HG02870 (cell line): Measurements from ENCODE around the gene ANKRD29.

Experiments
- ATAC-seq: cut with Tn5 transposase; IDR thresholded peaks from one replicate; pipeline ENCODE4 v1.9.1; 2021; ENCODE audit warnings: mild to moderate bottlenecking, moderate library complexity; ENCODE audit not compliant: unreplicated experiment

The ANKRD29 gene

DNA sequence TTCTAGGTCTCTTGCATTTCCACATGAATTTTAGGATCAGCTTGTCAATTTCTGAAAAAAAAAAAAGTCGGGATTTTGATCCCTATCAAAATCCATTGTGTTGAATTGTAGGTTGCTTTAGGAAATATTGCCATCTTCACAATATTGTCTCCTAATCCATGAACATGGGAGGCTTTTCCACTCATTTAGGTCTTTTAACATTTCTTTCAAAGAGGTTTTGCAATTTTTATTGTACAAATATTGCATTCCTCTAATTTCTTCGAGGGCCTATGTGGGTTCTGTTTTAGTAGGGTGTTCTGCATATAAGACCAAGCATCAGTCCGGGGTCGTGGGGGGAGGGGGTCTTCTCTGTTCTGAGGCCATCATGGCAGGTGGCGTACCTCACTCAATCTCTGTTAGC is 25.8 kb upstream of the ANKRD29 start:
- ATAC-seq: no peak

DNA sequence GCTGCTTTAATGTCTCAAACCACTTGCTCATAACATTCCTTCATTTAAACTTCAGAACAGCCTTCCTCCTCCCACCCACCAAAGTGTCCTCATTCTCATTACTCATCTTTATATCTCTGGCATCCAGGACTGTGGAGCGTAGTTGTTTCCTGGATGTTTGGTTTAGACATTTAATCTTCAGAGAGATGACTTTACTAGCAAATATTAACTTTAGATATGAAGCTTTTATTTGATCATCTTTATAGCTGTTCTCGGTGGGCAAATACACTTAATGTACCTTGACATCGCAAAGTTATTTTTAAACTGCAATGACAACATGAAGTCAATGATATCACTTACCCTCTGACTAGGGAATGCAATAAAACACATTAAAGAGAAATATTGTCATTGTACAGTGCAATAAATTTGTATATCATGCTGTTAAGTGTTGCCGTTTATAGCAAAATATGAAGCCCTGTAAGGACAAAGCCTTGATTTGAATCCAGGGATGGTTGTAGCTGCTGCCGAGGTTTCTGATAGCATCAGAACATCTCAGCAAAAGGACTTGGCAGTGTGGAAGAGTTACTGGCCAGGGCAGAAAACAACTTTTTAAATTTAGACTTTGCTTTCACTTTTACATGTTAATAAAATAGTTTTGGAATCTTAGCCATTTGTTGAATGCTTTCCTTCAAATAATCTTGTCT is 21.9 kb upstream of the ANKRD29 start:
- ATAC-seq: no peak

DNA sequence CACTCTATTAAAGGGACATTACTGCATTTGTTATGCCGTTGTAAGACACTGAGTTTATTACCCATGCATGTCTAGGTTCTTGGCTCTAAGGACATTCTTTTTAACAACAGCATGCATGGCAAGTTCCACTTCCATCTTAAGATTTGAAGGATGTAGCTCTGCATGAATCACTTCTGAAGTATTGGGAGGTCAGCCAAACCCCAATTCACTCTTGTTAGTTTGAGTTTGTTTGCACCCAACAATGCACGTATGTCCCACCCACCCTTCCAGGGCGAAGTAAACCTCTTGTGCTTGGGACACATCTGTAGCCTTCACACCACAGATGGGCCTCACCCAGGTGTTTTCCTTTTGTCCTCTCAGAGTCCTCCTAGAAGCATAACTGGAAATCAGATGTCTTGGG is 21.0 kb upstream of the ANKRD29 start:
- no peak for ATAC-seq

DNA sequence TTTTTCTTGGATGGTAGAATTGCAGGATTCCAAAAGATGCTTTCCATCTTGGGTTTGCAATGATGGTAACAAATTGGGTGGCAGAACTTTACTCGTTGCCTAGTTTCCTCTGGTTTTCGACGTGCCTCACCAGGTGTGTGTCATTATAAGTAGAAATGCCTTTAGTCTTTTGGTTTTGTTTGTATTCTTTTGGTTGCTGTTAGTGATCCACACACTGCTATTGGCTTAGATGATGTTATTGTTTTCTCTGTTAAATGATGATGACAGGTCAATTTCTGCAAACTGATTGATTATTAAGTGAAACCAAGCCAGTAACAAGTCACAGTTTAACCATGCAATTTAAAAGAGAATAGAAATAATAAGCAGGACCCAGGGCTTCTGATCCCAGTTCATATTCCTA is 20.4 kb upstream of the ANKRD29 start:
- no peak for ATAC-seq

DNA sequence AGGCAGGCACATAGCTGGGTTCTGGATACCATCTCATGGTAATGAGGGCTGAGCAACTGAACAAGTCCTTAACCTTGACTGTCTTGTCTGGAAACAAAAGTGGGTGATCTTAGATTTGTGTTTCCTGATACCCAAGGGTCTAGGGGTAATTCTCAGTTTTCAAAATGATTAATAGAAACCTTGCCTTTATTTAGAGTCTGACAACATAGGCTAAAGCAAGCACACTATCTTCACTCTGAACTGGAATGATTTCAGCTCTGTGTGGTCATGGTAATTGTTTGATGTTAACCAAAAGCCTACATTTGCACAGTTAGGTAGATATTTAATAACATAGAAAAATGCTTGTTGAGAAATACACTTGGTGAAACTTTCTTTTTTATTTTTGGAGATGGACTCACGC is 19.8 kb upstream of the ANKRD29 start:
- no peak for ATAC-seq

DNA sequence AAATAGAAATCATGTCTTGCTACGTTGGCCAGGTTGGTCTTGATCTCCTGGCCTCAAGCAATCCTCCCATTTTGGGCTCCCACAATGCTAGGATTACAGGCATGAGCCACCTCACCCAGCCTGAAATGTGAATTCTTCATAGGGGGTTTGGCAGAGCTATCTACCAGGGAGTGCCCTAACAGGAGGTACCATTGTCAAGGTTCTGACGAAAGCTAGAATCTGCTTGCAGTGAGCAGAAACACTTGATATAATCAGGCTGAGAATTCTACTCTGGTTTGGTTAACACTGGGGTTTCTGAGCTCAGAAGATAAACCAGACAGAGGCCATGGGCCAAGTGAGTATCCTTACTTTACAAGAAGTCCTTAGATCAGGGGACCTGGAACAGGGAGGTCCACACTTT is 19.3 kb upstream of the ANKRD29 start:
- no peak for ATAC-seq

DNA sequence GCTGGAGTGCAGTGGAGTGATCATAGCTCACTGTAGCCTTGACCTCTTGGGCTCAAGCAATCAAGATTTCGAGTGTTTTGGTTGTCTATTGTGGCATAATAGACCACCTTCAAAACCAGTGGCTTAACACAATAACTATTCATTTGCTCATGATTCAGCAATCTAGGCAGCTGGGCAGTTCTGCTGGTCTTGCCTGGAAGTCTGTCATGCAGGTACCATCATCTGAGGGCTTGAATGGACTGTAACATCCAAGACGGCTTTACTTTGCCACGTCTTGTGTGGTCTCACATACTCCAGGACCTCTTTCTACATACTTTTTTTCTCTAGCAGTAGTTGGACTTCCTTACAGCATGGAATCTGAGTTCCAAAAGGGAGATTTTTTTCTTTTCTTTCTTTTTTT is 13.2 kb upstream of the ANKRD29 start:
- no peak for ATAC-seq

DNA sequence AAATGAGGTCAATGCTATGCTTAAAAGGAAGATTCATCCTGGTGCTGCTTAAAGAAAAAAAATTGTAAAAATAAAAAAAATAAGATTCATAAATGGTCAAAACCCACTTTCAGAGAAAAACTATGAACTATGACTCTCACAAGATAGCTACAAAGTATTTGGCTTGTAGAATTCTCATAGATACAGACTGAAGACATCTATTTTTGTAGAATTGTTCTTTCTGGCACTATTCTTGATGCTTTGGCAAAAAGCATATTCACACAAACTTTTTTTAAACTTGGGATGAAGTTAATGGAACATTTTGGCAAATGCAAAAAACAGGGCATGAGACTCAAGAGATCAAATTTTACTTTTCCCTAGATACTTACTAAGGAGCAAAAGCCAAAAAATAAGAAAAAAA is 12.5 kb upstream of the ANKRD29 start:
- no peak for ATAC-seq

DNA sequence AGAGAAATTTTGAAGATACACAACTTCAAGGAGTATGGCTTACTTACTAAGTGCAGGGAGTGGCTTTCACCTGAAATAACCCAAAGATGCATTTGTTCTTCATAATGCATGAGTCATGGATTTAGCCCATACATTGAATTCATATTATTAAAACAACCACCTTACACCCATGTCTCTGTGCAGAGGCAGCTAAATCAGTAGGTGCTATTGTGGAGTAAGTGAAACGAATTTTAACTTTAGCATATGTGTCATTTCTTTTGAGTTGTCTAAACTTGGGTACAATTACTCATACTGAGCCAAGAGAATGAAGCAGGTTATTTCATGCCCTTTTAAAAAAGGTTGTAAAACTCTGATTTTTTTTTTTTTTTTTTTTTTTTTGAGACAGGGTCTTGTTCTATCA is 11.0 kb upstream of the ANKRD29 start:
- ATAC-seq: peak; percentile 73

DNA sequence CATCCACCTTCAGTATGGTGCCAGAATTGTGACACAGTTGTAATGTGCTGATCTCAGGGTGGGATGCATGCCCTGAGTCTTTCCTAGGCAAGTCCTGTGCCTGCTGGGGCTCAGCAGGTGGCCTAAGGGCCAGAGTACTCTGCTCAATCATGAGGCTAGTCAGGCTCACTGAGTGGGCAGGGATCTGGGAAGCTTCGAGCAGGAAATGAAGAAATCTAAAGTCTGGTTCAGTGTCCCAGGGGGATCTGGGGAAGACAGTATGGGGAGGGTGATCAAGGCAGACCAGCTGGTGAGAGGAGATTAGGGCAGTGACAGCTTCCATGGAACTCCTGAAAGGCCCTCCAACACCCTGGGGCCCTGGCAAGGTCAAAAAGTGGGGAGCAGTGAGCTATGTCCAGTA is 8.9 kb upstream of the ANKRD29 start:
- ATAC-seq: no peak

DNA sequence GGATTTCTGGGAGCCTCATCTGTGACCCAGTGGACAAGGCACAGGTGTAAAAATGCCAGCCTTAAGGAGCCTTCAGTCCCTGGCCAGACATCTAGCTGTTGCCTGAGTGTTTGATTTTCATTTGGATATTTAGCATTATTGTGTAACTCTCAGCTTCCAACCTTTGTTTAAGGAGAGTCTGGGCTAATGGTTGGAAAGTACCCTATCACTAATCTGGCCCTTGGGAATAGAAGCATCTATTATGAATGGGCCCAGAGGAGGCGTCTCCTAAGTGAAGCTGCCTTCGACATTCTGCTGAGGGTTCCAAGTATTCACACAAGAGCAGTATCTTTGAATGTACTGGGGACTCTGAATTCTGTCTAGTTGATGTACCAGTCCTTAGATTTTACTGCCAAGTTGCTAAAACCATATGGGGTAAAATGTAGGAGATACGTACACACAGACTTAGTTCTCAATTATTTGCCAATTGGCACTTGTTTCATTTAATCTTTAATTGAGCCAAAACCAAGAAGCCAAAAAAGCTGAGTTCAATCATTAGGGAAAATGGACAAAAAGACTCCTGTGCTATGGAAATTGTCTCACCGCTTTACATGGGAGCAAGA is 7.2 kb upstream of the ANKRD29 start:
- ATAC-seq: no peak

DNA sequence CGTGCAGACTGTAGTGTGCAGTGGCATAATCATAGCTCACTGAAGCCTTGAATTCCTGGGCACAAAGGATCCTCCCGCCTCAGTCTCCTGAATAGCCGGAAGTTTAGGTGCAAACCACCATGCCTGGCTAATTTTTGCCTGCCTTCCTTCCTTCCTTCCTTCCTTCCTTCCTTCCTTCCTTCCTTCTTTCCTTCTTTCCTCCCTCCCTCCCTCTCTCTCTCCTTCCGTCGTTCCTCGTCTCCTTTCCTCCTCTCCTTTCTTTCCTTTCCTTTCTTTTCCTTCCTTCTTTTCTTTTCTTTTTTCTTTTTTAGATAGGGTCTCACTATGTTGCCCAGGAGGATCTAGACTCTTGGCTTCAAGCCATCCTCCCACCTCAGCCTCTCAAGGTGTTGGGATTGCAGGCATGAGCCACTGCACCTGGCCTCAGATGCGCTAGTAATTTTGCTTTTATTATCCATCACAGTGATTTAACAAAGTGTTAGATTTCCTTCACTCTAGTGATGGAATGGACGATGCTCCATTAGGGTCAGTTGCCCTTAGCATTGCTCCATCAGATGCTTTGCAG is 6.6 kb upstream of the ANKRD29 start:
- no peak for ATAC-seq

DNA sequence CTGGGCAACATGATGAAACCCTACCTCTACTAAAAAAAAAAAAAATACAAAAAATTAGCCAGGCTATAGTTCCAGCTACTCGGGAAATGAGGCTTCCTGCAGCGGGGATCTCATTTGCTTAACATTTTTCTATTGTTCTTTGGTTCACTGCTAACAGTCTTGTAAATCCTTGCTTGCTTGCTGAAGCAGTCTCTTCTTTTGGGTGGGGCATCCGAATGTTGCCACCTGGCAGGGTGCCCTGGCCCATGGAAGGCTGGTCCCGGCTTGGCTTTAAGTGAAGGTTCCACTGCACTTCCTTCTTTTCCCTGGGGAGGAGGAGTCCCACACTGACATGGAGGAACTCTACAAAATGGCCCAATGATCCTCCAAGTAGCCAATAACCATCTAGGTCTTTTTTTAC is 6.0 kb upstream of the ANKRD29 start:
- ATAC-seq: no peak

DNA sequence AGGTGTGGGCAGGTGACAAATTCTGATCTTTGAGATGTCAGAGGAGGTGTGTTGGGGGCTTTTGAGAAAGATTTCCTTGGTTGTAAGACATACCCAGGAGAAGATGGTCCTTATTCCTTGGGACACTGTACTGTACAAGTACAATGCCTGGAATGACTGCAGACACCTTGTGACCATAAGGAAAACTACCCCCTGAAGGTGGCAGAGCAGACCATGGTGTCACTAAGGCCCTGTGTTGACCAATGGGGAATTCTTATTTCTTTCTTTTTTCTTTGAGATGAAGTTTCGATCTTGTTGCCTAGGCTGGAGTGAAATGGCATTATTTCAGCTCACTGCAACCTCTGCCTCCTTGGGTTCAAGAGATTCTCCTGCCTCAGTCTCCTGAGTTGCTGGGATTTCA is 4.4 kb upstream of the ANKRD29 start:
- ATAC-seq: no peak

DNA sequence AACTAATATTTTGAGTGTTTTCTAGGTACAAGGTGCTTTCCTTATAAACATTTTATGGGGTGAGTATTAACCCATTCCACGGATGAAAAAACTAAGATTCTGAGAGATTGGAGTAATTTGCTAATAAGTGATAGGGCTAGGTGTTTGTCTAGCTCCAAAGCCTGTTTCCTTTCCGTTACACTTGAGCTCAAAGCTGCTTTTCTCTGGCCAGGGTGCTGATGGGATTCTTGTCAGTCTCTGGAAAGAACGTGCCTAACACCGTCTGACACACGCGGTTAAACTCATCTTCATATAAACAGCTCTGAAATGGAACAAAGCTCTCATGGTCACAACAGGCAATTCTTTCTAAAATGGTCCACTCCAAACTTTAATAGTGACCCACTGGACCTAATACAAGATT is 2.0 kb upstream of the ANKRD29 start:
- ATAC-seq: no peak

DNA sequence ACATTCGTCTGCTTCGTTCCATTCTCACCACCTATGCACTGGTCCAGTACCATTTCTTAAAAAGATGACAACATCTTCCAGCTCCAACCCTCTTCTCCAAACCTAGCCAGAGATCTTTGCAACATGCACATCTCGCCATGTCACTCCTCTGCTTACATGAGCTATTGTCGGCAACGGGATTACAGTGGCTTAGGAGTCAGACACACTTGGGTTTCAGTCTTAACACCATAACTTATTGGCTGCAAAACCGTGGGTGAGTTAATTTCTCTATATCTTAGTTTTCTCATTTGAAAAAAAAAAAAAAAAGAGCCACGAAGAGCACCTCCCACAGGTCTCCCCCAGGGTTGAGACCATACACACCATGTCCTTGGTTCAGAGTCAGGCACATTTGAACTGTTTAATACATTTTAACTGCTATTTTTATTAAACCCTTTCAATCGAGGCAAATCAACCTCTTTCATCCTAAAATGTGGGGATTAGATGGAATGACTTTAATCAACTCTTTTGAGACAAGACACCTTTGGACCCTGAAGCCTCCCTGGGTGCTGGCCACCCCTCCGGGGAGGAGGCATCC is 889 bp downstream of the ANKRD29 start:
- ATAC-seq: no peak

DNA sequence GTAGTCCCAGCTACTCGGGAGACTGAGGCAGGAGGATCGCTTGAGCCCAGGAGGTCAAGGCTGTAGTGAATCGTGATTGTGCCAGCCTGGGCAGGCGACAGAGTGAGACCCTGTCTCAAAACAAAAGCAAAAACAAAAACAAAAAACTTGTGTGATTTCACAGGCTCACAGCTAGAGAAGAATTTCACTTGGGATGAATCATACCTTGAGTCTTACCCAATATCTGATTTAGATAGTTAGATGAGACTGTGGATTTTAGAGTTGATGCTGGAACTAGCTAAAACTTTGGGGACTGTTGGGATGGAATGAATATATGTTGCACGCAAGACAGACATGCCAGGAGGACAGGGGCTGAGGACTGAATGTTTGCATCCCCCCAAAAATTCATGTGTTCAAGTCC is 4.4 kb downstream of the ANKRD29 start:
- no peak for ATAC-seq

DNA sequence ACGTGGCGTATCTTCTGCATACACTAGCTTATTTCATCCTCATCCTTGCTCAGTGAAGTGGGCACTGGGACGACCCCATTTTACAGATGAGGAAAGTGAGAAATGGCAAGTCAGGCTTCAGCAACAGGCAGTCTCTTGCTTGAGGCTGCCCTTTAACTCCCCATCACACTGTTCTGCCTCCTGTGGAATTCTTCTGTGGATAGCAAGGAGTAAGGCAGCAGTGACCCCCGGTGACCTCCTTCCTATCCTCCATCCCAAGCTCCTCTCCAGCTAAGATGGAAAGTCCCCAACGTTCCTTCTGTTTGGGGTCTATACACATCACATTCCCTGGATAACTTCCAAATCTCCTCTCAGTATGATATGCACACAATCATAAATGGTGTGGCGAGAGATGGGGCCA is 10.5 kb downstream of the ANKRD29 start:
- ATAC-seq: no peak

DNA sequence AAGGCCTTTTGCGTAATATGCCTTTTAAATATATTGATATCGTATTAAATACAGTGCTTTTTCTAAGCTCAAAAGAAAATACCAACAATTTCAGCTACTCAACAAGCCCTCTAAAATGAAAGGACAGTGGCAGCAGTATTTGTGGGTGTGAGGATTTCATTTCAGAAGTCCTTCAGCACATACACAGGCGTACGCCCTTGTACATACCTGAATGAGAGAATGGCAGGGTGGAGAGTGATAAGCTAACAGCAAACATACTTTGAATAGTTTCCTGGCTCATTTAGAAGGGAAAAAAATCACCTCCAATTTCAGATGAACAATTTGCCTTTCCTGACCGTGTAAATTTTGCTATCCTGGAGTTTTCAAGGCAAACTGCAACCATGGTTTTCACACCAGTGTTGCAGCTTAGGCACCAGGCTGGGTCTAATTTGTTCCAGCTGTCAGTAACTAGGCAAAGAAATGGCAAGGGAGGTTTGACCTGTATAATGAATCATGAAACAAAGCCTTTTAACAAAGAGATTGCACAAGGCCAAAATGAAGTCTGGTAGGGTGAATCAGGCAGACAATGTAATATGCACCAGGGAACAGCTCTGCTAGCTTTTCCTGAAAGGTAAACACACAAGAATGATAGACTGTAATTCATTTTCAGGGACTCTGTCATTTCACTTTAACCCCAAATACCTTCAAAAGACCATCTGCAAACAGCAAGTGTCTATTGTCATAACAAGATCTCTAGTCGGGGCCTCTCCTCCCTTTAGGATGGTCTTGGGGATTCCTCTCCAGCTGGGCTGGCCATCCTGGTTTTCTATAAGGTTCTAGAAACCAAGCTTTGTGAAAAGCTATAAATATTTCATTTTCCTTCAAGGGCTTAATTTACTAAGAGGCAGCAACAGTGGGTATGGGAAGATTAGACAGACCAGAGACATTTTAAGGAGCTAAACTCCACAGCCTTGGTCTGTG is 11.5 kb downstream of the ANKRD29 start:
- no peak for ATAC-seq

DNA sequence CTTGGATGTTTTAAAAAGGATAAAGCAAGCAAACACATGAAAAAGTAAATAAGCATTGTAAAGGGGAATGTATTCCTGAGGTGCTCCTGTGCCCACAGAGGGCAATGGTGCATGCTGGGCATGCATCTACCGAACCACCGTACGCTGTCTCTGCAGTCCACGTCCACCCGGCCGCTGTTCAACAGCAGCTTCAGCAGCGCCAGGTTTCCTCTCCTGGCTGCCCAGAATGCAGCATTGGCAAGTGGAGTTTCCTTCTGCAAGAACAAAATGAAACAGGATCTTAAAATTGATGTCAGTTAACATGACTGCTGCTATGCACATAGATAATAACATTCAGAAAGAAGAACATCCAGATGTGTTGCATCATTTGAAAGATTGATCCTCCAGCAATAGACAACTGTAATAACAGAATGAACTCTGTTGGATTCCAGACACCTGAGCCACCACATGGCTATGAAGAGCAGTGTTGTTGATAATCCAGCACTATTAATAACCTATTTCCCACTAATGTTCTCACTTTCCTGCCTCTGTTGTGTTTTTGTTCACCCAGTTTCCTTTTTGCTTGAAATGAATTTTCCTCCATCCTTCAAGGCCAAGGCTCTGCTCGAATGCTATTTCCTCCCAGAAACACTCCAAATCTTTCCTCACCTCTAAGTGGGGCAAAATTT is 13.6 kb downstream of the ANKRD29 start:
- ATAC-seq: no peak

DNA sequence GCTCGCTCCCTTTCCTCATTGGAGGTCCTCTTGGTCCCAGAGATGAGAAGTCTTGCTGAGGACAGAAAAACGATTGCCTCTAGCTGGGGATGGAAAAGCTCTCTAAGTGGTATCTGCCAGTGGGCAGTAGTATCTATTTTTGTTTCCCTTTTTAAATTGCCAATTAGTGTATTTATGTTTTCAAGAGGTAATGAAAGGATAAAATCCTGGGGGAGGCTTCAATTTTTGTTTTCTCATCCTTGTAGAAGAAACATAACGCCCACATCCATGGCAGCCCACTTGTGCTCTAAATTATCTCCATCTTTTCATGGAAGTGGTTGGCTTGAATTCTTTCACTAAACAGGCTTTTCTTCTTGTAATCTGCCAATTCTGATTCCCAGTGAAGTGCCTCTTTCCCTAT is 14.3 kb downstream of the ANKRD29 start:
- no peak for ATAC-seq
